GM12878 (cell line): Measurements from ENCODE around the gene SLAMF1. TPM values are rescaled to one million over a fixed set of nuclear protein-coding genes. Genes with fewer than 3 reads are reported as not detected.

Experiments
- ATAC-seq: fragments of 200-7000 bp; cut with Tn5 transposase; 3 replicates; pipeline ENCODE4 v1.9.1; 2020; ENCODE audit warnings: mild to moderate bottlenecking, moderate library complexity
- BruUV-seq: library from RNA; stranded (reverse); fragments of 400-500 nt; replicated peaks from 2 replicates; lab custom pipeline; 2021; lab: Mats Ljungman, UMichigan
- CTCF ChIA-PET: fragments of 300-600 bp; sonication (Branson Sonifier 250); formaldehyde crosslinking; extraction: SDS; loops from one replicate; lab custom pipeline; 2021; ENCODE audit warnings: inconsistent platforms; lab: Yijun Ruan, JAX
- POLR2A ChIA-PET: fragments of 350-600 bp; formaldehyde crosslinking; extraction: SDS; loops from one replicate; lab custom pipeline; 2021; ENCODE audit warnings: inconsistent platforms; lab: Charles Lee
- RAD21 ChIA-PET: fragments of 300-600 bp; sonication (Branson Sonifier 250); formaldehyde crosslinking; loops from one replicate; lab custom pipeline; 2023; ENCODE audit warnings: antibody characterized with exemption; ENCODE audit not compliant: unreplicated experiment; lab: Charles Lee
- SMC1A ChIA-PET: fragments of 300-600 bp; sonication (Branson Sonifier 250); formaldehyde crosslinking; loops from one replicate; lab custom pipeline; 2023; ENCODE audit not compliant: unreplicated experiment, uncharacterized antibody; lab: Charles Lee
- DNase-seq: peaks from one replicate; pipeline ENCODE4 v3.0.0-alpha.2; 2011; ENCODE audit warnings: low read depth, low spot score
- FAIRE-seq: peaks from 3 replicates; lab custom pipeline; 2011; peaks lifted over from hg19 to GRCh38; lab: Jason Lieb, UNC
- H2AFZ ChIP-seq: 2 replicates; pipeline ENCODE4 v1.6.0; 2011; ENCODE audit warnings: low read depth, low read length, control low read depth; ENCODE audit not compliant: control insufficient read depth
- H3K27ac ChIP-seq: 2 replicates; pipeline ENCODE4 v1.5.1; 2011; ENCODE audit warnings: control low read depth; ENCODE audit not compliant: control insufficient read depth, insufficient read depth
- H3K27me3 ChIP-seq, 2 experiments: replicated peaks in 1 of 2; 2 replicates each; pipeline versions ENCODE4 v1.6.0 to v1.6.1; 2011; ENCODE audit warnings: low read length in 1 of 2; ENCODE audit not compliant: control insufficient read depth in 2 of 2, insufficient read depth in 2 of 2
- H3K36me3 ChIP-seq, 2 experiments: 2 replicates each; pipeline ENCODE4 v1.5.1; 2011; ENCODE audit warnings: low read length in 1 of 2; ENCODE audit not compliant: control insufficient read depth in 2 of 2, insufficient read depth in 2 of 2
- H3K4me1 ChIP-seq: 2 replicates; pipeline ENCODE4 v1.6.1; 2011; ENCODE audit warnings: mild to moderate bottlenecking, low read length, moderate library complexity, mixed read lengths; ENCODE audit not compliant: control insufficient read depth, insufficient read depth
- H3K4me2 ChIP-seq: 2 replicates; pipeline ENCODE4 v1.6.0; 2011; ENCODE audit warnings: control low read depth; ENCODE audit not compliant: control insufficient read depth, insufficient read depth
- H3K4me3 ChIP-seq: fragments of 200-600 bp; sonication (generic); 2 replicates; pipeline ENCODE4 v1.5.1; 2016
- H3K79me2 ChIP-seq: 2 replicates; pipeline ENCODE4 v1.6.0; 2011; ENCODE audit warnings: low read length; ENCODE audit not compliant: control insufficient read depth, insufficient read depth
- H3K9ac ChIP-seq: 2 replicates; pipeline ENCODE4 v1.8.0; 2011; ENCODE audit warnings: low read length, control low read depth, mixed read lengths; ENCODE audit not compliant: control insufficient read depth, insufficient read depth
- H3K9me3 ChIP-seq: replicated peaks from 3 replicates; pipeline ENCODE4 v1.5.1; 2011; ENCODE audit warnings: mild to moderate bottlenecking, low read length; ENCODE audit not compliant: control insufficient read depth, insufficient read depth
- H4K20me1 ChIP-seq: 2 replicates; pipeline ENCODE4 v1.6.0; 2011; ENCODE audit not compliant: control insufficient read depth, insufficient read depth
- BHLHE40 ChIP-seq, 2 experiments: fragments of 450-650 bp in 1 of 2; IDR thresholded peaks; 2 replicates each; pipeline ENCODE4 v1.6.1; 2011 to 2017; ENCODE audit warnings: low read depth in 2 of 2, borderline replicate concordance in 1 of 2, improper control_type of control experiment in 1 of 2, low read length in 1 of 2, mild to moderate bottlenecking in 1 of 2
- CHD2 ChIP-seq: IDR thresholded peaks from 2 replicates; pipeline ENCODE4 v1.6.1; 2011; ENCODE audit warnings: low read depth, low read length, improper control_type of control experiment, borderline replicate concordance
- HDAC6 ChIP-seq: fragments of 200-600 bp; sonication (generic); IDR thresholded peaks from one replicate; pipeline ENCODE4 v1.8.0; 2017; ENCODE audit warnings: antibody characterized with exemption; ENCODE audit not compliant: unreplicated experiment
- HDGF ChIP-seq: fragments of 450-650 bp; IDR thresholded peaks from 2 replicates; pipeline ENCODE4 v1.6.1; 2016; ENCODE audit warnings: antibody characterized with exemption
- IKZF2 ChIP-seq, 2 experiments: fragments of 450-650 bp; IDR thresholded peaks; 2 replicates each; pipeline ENCODE4 v1.6.1; 2017; ENCODE audit warnings: mild to moderate bottlenecking in 2 of 2, moderate library complexity in 2 of 2
- MTA3 ChIP-seq: IDR thresholded peaks from 2 replicates; pipeline ENCODE4 v1.6.1; 2012; ENCODE audit warnings: low read length, inconsistent platforms, borderline replicate concordance
- NFIC ChIP-seq: IDR thresholded peaks from 2 replicates; pipeline ENCODE4 v1.6.1; 2012; ENCODE audit warnings: low read depth, mild to moderate bottlenecking, inconsistent platforms, low read length, moderate library complexity
- NFYB ChIP-seq: IDR thresholded peaks from 2 replicates; pipeline ENCODE4 v1.6.1; 2011; ENCODE audit warnings: low read depth, mild to moderate bottlenecking, low read length, improper control_type of control experiment, moderate library complexity; ENCODE audit not compliant: insufficient read depth
- POLR2AphosphoS2 ChIP-seq: IDR thresholded peaks from 2 replicates; pipeline ENCODE4 v1.6.1; 2011; ENCODE audit warnings: low read depth, mild to moderate bottlenecking, low read length, improper control_type of control experiment, moderate library complexity
- RB1 ChIP-seq: fragments of 450-650 bp; formaldehyde crosslinking; IDR thresholded peaks from 2 replicates; pipeline ENCODE4 v1.6.1; 2017; ENCODE audit warnings: mild to moderate bottlenecking, borderline replicate concordance
- RFX5 ChIP-seq: IDR thresholded peaks from 2 replicates; pipeline ENCODE4 v1.6.1; 2011; ENCODE audit warnings: low read depth, low read length, improper control_type of control experiment
- SIN3A ChIP-seq: IDR thresholded peaks from 2 replicates; pipeline ENCODE4 v1.6.1; 2012; ENCODE audit warnings: low read depth, low read length, improper control_type of control experiment
- SREBF2 ChIP-seq: IDR thresholded peaks from 2 replicates; pipeline ENCODE4 v1.6.1; 2012; ENCODE audit warnings: mild to moderate bottlenecking, low read length
- SRF ChIP-seq, 2 experiments: IDR thresholded peaks; 2 replicates each; pipeline ENCODE4 v1.6.1; 2011; ENCODE audit warnings: low read depth in 2 of 2, low read length in 2 of 2, mild to moderate bottlenecking in 1 of 2, moderate library complexity in 1 of 2
- STAT3 ChIP-seq: IDR thresholded peaks from 2 replicates; pipeline ENCODE4 v1.6.1; 2011; ENCODE audit warnings: low read depth, low read length, improper control_type of control experiment
- ZSCAN29 ChIP-seq: fragments of 450-650 bp; IDR thresholded peaks from 2 replicates; pipeline ENCODE4 v1.6.1; 2017; ENCODE audit warnings: mild to moderate bottlenecking, moderate library complexity
- WGBS: methylation state at CpG from one replicate; pipeline ENCODE4 v1.1.6; 2016; ENCODE audit warnings: low lambda C conversion rate; ENCODE audit not compliant: insufficient replicate concordance, insufficient coverage; ENCODE audit errors: missing lambda C conversion rate; 5-methylcytosine and 5-hydroxymethylcytosine counted together
- in situ Hi-C: fragments of 300-500 bp; cut with MboI; formaldehyde crosslinking; loops from 9 replicates; pipeline ENCODE4 v1.14.3; 2018; ENCODE audit warnings: mixed read lengths
- intact Hi-C: fragments of 100-400 bp; cut with micrococcal nuclease; formaldehyde crosslinking; loops from one replicate; pipeline ENCODE4 v1.14.2; 2022; ENCODE audit not compliant: unreplicated experiment
- polyA plus RNA-seq, 11 experiments: library from polyadenylated mRNA; depleted of rRNA in 4 of 11; unstranded in 6 of 11; stranded (reverse) in 5 of 11; fragments of >200 nt; fragmentation: Nextera tagmentation in 4 of 11; fragmentation: Illumina TruSeq in 1 of 11; extraction: Ambion mirVana in 4 of 11; extraction: Trizol in 1 of 11; gene quantifications; 1 replicate in 1 of 11; 2 replicates in 10 of 11; pipeline versions ENCODE4 v1.2.1 to v1.2.3, GENCODE V29; 2011 to 2016; ENCODE audit warnings: inconsistent platforms in 2 of 11, missing spikeins in 2 of 11, low read depth in 1 of 11
- total RNA-seq, 4 experiments: library from RNA; depleted of rRNA in 3 of 4; stranded (reverse); fragments of >200 nt in 3 of 4; fragmentation: Illumina TruSeq in 1 of 4; extraction: Trizol in 1 of 4; gene quantifications; 2 replicates each; pipeline versions ENCODE4 v1.2.1 to v1.2.3, GENCODE V29; 2013 to 2021
- TF ChIP-seq, protein P1 (sequence below): fragments of 450-650 bp; IDR thresholded peaks from 2 replicates; pipeline ENCODE4 v1.6.1; 2018; ENCODE audit warnings: mild to moderate bottlenecking, low read depth, moderate library complexity; ENCODE audit not compliant: partially characterized antibody
- TF ChIP-seq, protein P2 (sequence below): IDR thresholded peaks from 2 replicates; pipeline ENCODE4 v1.6.1; 2012; ENCODE audit warnings: low read depth, low read length, improper control_type of control experiment
- TF ChIP-seq, protein P3 (sequence below): IDR thresholded peaks from 2 replicates; pipeline ENCODE4 v1.6.1; 2011; ENCODE audit warnings: low read depth, low read length, improper control_type of control experiment, borderline replicate concordance

The SLAMF1 gene
- total and polyA plus RNA-seq, 10 of the 15 experiments (the other 5 are each of a cell fraction or from before 2014, with no cell fraction given), result 87.3 to 260 (median 131) TPM

GRCh38 chr1:160590488-160590887, 56.4 kb downstream of the SLAMF1 start:
- Histone ChIP-seq H3K9me3 (no peaks in the 10 kb centered on the region; the same call in 2 of the 3 replicates), H3K79me2 (no peaks in the 10 kb centered on the region), H3K27ac (no peak overlapping the region), H3K4me2 (no peak overlapping the region), H3K4me3 (no peak overlapping the region), H4K20me1 (no peaks in the 10 kb centered on the region), H3K27me3 (no peaks in the 10 kb centered on the region), H3K4me1 (no peaks in the 10 kb centered on the region), H3K36me3 (no peaks in the 10 kb centered on the region), H3K9ac (no peak overlapping the region), H2AFZ (no peak overlapping the region)
- FAIRE-seq, result no peak
- no peak for DNase-seq
- intact Hi-C loops, result no loop called here
- WGBS, result 0% methylated on average over 1 of the region's 1 CpG
- no peak for ATAC-seq
- ChIA-PET CTCF (interaction anchor here (0.9 to 3.2 kb wide), 4 partner anchors 10 to 41 kb away, joined by 3 to 13 read pairs (median 5); partner anchors contain the start of gene CD84), SMC1A (interaction anchor here (0.7 to 5.0 kb wide), 7 partner anchors 12 to 147 kb away, joined by 3 to 31 read pairs (median 4); partner anchors contain the start of gene CD84), RAD21 (interaction anchor here (0.9 to 2.1 kb wide), 5 partner anchors 15 to 158 kb away, joined by 3 to 7 read pairs (median 3); no protein-coding TSS in a partner anchor), POLR2A (interaction anchor here (1.2 to 2.0 kb wide), 3 partner anchors 10 to 15 kb away, joined by 3 to 6 read pairs (median 3); no protein-coding TSS in a partner anchor)
- in situ Hi-C loops, result no loop called here
- no peak for TF ChIP-seq RFX5
- no peak for TF ChIP-seq ZSCAN29
- TF ChIP-seq HDGF, result no peak
- TF ChIP-seq SIN3A, result no peak
- TF ChIP-seq NFIC, result no peak
- TF ChIP-seq, protein P1, sequence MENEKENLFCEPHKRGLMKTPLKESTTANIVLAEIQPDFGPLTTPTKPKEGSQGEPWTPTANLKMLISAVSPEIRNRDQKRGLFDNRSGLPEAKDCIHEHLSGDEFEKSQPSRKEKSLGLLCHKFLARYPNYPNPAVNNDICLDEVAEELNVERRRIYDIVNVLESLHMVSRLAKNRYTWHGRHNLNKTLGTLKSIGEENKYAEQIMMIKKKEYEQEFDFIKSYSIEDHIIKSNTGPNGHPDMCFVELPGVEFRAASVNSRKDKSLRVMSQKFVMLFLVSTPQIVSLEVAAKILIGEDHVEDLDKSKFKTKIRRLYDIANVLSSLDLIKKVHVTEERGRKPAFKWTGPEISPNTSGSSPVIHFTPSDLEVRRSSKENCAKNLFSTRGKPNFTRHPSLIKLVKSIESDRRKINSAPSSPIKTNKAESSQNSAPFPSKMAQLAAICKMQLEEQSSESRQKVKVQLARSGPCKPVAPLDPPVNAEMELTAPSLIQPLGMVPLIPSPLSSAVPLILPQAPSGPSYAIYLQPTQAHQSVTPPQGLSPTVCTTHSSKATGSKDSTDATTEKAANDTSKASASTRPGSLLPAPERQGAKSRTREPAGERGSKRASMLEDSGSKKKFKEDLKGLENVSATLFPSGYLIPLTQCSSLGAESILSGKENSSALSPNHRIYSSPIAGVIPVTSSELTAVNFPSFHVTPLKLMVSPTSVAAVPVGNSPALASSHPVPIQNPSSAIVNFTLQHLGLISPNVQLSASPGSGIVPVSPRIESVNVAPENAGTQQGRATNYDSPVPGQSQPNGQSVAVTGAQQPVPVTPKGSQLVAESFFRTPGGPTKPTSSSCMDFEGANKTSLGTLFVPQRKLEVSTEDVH, result no peak
- no peak for TF ChIP-seq POLR2AphosphoS2
- TF ChIP-seq HDAC6, result no peak
- no peak for TF ChIP-seq BHLHE40 (IDR thresholded peaks at IDR 0.05; ENCODE audit: borderline replicate concordance in 1 of 2, low read depth in 2 of 2, low read length in 1 of 2)
- TF ChIP-seq NFYB, result no peak
- TF ChIP-seq STAT3, result no peak
- TF ChIP-seq SRF (IDR thresholded peaks at IDR 0.05; ENCODE audit: low read depth in 2 of 2, low read length in 2 of 2), result no peak
- TF ChIP-seq, protein P2, sequence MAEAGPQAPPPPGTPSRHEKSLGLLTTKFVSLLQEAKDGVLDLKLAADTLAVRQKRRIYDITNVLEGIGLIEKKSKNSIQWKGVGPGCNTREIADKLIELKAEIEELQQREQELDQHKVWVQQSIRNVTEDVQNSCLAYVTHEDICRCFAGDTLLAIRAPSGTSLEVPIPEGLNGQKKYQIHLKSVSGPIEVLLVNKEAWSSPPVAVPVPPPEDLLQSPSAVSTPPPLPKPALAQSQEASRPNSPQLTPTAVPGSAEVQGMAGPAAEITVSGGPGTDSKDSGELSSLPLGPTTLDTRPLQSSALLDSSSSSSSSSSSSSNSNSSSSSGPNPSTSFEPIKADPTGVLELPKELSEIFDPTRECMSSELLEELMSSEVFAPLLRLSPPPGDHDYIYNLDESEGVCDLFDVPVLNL, result no peak
- TF ChIP-seq IKZF2 (IDR thresholded peaks at IDR 0.05), result no peak
- no peak for TF ChIP-seq RB1
- no peak for TF ChIP-seq SREBF2
- TF ChIP-seq CHD2, result no peak
- TF ChIP-seq, protein P3, sequence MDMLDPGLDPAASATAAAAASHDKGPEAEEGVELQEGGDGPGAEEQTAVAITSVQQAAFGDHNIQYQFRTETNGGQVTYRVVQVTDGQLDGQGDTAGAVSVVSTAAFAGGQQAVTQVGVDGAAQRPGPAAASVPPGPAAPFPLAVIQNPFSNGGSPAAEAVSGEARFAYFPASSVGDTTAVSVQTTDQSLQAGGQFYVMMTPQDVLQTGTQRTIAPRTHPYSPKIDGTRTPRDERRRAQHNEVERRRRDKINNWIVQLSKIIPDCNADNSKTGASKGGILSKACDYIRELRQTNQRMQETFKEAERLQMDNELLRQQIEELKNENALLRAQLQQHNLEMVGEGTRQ, result no peak
- no peak for TF ChIP-seq MTA3
- BruUV-seq, result no TSS peak
